ENCODE data around the gene SH3BGRL3.
"Not testable (repeated sequence)": the region's sequence is repeated elsewhere in the genome, so short reads cannot be mapped to it uniquely, and the experiment has no call there.

The SH3BGRL3 gene

GRCh38 chr1:26287033-26287711, 7.3 kb downstream of the SH3BGRL3 start:
- DNase-seq = no peak
- intact Hi-C loops (cut with DNase I) = no loop called here

DNA sequence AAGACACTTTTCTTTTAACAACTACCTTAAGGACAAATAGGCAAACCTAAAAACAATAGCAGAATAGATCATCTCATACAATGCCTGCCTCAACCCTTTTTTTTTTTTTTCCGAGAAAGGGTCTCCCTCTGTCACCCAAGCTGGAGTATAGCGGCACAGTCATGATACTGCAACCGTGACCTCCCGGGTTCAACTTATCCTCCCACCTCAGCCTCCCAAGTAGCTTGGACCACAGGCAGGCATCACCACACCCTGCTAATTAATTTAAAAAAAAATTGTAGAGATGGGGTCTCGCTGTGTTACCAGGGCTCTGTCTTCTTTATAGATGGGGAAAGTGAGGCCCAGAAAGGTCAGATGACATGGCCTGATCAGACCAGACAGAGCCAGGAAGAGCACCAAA, 7.9 kb downstream of the SH3BGRL3 start:
- DNase-seq = no peak
- intact Hi-C loops (cut with DNase I) = no loop called here

DNA sequence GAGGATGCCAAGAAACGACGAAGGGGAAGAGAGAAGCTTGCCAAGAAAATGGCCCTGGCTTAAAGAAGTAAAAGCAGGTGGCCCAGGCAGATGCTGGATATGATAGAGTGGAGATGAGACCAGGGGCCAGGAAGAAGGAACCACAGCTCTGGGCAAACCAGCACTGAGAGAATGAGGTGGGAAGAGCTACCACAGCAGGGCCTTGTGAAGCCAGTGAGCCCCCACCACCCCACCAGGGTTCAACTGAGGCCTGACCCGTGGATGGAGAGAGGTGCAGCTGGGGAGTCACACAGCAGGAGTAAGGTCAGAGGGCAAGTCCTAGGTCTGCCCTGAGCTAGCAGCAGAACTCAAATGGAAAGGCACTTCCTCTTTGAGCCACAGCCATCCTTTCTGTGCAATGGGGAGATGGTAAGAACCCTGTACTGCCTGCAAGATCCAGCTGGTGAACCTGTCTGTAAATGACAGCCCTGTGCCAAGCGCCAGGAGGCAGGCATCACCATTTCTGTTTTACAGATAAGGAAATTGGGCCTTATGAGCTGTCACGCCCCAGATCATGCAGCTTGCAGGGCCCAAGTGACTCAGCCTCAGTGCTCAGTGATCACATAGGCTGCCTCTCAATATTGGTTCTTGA, 8.5 kb downstream of the SH3BGRL3 start:
- peak in 31 of 42 donors; percentile 29 to 86 (median 59) for DNase-seq
- intact Hi-C loops (cut with DNase I) = no loop called here

DNA sequence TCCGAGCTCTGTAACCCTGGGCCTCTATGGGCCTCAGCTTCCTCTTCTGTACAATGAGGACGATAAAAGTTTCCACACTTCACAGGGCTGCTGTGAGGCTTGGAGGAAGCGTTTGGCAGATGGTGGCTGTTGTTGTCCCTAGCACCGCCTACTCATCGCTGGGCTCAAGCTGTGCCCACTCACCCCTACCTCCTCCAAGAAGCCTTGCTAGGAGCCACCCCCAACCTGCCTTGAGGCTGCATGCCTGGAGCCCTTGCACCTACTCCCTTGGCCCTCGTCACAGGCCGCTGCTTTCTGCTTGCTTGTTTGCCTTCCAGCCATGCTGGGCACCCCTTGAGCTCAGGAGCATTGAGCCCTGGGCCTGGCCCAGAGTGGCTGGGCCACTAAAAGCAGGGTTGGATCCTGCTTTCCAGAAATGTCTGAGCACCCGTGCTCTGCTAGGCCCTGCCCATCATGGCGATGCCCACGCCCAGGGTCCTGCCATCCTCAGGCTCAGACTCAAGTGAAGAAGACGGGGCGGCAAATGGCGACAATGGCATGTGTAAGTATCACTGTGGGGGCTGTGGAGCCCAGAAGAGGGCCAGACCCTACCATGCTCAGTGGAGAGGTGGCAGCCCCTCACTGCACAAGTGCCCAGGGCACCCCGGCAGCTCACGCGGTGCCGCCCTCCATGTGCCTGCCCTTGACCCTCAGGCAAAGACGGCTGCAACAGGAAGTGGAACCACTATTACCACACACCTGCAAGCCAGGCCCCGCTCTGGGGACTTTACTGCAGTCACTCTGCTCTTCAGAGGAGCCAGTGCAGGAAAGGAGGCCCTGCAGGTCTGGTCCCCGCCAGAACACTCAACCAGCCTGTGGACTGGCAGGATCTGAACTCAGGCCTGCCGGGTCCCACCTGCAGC, 9.5 kb downstream of the SH3BGRL3 start:
- DNase-seq = peak in 4 of 42 donors; percentile 6 to 51 (median 30)
- intact Hi-C loops (cut with DNase I) = no loop called here

DNA sequence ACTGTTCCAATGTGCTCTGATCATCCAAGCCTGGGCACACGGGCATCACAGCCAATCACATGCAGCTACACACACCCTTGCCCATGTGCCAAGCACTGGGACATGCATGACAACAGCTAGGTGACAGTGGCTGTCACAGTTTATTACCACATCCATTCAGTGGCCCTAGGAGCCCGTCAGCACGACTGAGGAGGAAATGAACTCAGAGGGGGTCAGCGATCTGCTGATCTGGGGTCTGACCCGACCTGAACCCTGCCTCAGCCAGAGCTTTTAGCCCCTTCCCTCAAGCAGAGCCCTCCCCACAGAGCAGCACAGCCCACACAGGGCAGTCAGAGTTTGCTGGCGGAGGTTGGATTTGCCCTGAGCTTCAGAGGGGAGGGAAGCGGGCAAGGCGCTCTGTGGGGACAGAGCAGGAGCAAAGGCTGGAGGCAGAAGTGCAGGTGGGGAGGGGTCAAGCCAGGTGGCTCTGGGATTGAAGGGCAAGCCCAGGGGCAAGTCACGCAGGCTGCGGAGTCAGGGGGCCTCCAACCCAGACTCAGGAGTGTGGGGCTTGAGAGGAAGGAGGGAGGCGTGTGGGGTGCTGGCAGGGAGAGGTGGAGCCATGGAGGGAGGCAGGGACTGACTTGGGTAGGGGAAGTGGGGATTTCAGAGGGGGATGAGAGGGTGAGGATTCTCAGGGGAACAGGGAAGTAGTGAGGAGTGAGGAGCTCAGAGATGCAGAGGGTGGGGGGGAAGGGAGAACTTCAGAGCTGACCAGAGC, 10.4 kb downstream of the SH3BGRL3 start:
- intact Hi-C loops (cut with DNase I) = no loop called here

GRCh38 chr1:26290882-26291261, 11.0 kb downstream of the SH3BGRL3 start:
- intact Hi-C loops (cut with DNase I) = no loop called here
- no peak for DNase-seq

More for the DNA sequence above, 10.4 kb downstream of the SH3BGRL3 start:
- DNase-seq = no peak

- intact Hi-C loops (cut with DNase I) = no loop called here
- no peak for DNase-seq
Measured at GRCh38 chr1:26291433-26291832, 11.5 kb downstream of the SH3BGRL3 start.

GRCh38 chr1:26291939-26292338, 12.1 kb downstream of the SH3BGRL3 start:
- DNase-seq = no peak
- intact Hi-C loops (cut with DNase I) = no loop called here

GRCh38 chr1:26292735-26293134, 12.8 kb downstream of the SH3BGRL3 start:
- intact Hi-C loops (cut with DNase I) = not testable (repeated sequence)

GRCh38 chr1:26293911-26294463, 14.1 kb downstream of the SH3BGRL3 start:
- intact Hi-C loops (cut with DNase I) = no loop called here

More at GRCh38 chr1:26292735-26293134, 12.8 kb downstream of the SH3BGRL3 start:
- DNase-seq = not testable (repeated sequence)

DNA sequence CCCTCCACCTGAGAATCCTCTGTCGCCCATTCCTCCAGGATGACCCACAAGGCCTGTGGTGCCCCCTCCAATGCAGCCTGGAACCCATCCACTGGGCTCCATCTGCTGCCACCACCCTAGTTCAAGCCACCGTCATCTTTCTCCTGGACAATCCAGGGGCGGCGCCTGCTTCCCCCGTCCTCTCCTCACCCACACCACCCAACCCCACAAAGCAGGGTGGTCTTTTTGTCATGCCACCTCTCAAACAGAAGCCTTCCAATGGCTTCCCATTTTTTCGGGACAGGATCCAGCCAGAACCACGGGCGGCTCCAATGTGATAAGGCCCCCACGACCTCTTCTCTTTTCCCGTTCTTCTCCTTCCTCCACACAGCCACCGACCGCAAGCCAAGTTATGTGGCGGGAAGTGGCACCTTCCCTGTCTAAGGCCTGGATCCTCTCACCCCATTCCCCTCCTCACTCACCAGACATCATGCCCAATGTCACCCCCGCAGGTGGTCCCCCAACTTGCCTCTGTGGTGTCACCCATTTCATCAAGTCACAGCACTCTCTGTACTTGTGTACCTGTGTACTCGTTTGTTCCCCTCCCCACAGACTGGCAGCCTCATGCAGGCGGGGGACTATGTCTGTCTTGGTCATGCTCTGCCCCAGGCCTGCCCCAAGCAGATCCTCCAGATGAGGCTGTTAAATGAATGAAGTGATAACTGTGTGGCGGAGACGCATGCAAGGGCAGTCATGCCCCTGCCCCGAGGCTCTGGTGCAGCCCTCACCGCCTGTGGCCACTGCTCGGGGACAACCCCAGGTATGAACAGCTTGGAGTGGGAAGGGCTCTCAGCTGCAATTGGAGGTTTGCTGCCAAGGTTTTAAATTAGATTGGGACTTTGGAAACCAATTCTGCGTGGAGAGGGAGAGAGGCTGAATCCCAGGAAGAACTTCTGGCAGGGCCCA, 15.6 kb downstream of the SH3BGRL3 start:
- intact Hi-C loops (cut with DNase I) = no loop called here
- no peak for DNase-seq

More at GRCh38 chr1:26293911-26294463, 14.1 kb downstream of the SH3BGRL3 start:
- no peak for DNase-seq

- intact Hi-C loops (cut with DNase I) = no loop called here
- DNase-seq = no peak
Measured at GRCh38 chr1:26296340-26297056, 16.6 kb downstream of the SH3BGRL3 start.

DNA sequence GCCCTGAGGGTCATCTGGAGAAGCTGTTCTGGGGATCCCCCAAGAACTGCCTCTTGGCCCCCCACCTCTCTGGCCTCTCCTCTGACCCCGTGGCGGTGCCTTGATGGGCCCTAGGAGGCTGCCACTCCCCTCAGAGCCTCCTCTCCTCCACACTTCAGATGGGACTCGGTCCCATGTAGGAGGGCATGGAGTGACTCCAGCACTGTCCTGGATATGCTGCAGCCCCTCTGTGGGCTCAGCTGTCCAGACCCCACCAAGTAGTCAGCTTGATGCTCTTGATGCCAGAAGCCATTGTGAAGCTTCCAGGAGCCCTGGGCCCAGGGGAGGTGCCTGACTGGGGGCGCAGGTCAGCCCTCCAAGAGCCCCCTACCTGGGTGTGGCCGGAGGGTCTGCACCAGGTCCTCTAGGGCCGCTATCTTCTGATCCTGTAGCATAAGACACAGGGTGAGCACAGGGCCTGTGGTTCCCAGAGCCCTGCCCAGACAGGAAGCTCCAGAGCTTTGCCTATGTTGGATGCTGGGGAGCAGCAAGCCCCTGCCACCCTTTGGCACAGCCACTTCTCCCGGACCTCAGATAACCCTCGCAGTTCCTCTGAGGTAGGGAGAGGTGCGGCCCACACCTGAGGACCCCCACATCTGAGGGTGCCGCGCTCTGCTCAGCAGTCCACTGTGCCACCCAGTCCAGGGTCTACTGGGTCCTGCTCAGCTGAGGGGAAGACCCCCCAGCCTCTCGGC, 17.3 kb downstream of the SH3BGRL3 start:
- DNase-seq = no peak
- intact Hi-C loops (cut with DNase I) = no loop called here

GRCh38 chr1:26297791-26298124, 17.9 kb downstream of the SH3BGRL3 start:
- intact Hi-C loops (cut with DNase I) = no loop called here
- DNase-seq = no peak

- DNase-seq = no peak
- intact Hi-C loops (cut with DNase I) = no loop called here
Measured at GRCh38 chr1:26300578-26301275, 20.8 kb downstream of the SH3BGRL3 start.

Data from head of caudate nucleus (tissue), 42 donors.